ENCODE results near the gene FAM227B.
"Not testable (repeated sequence)": the region's sequence is repeated elsewhere in the genome, so short reads cannot be mapped to it uniquely, and the experiment has no call there.

Gene FAM227B

DNA sequence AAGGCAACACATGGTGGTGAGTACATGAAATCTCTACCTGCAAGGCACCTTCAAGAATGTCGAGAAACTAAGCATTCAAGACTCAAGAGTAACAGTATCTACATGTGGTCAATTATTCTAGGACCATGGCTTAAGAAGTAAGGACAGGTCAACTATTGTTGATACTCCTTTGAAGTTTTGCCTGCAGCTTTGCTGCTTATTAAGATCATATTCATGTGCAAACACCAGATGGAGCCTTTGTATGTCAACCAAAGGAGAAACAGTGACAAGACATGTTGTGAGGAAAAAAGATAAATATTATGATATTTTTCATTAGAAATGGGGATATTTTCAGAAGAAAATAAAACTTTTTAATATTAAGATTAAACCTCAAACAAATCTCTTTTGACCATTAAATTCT, 249.8 kb downstream of the FAM227B start:
- Histone ChIP-seq H3F3A (ENCODE audit: low read depth) (no peaks in the 10 kb centered on the region), H3K9me2 (replicated peaks; ENCODE audit: low read depth, low read length) (no peaks in the 10 kb centered on the region), H3K36me3 (ENCODE audit: insufficient read depth, low read length) (no peaks in the 10 kb centered on the region), H3K9me3 (ENCODE audit: insufficient read depth, low read depth, low read length) (no peaks in the 10 kb centered on the region), H4K20me1 (ENCODE audit: insufficient read depth, low read length, poor library complexity, severe bottlenecking) (no peaks in the 10 kb centered on the region), H2AFZ (ENCODE audit: low read length) (no peak overlapping the region), H3K4me3 (ENCODE audit: low read length, poor library complexity, severe bottlenecking) (no peak overlapping the region), H3K27me3 (ENCODE audit: insufficient read depth, low read length, poor library complexity, severe bottlenecking) (no peaks in the 10 kb centered on the region), H3K4me2 (ENCODE audit: low read depth, low read length, poor library complexity, severe bottlenecking) (no peak overlapping the region), H3K4me1 (ENCODE audit: insufficient read depth, low read length, poor library complexity, severe bottlenecking) (no peaks in the 10 kb centered on the region), H3K9ac (ENCODE audit: low read depth, low read length, poor library complexity, severe bottlenecking) (no peak overlapping the region), H3K79me2 (ENCODE audit: insufficient read depth, low read length) (no peaks in the 10 kb centered on the region)
- TF ChIP-seq CTCF (conservative IDR thresholded peaks at IDR 0.05; ENCODE audit: low read length) (peak; percentile 54), EZH2phosphoT487 (IDR thresholded peaks at IDR 0.05; ENCODE audit: borderline replicate concordance) (no peak)

- Histone ChIP-seq H3K9me2 (replicated peaks; ENCODE audit: low read depth, low read length) (no peaks in the 10 kb centered on the region), H3K9ac (ENCODE audit: low read depth, low read length, poor library complexity, severe bottlenecking) (no peak overlapping the region), H3K79me2 (ENCODE audit: insufficient read depth, low read length) (no peaks in the 10 kb centered on the region), H3F3A (ENCODE audit: low read depth) (no peaks in the 10 kb centered on the region), H4K20me1 (ENCODE audit: insufficient read depth, low read length, poor library complexity, severe bottlenecking) (no peaks in the 10 kb centered on the region), H2AFZ (ENCODE audit: low read length) (no peak overlapping the region), H3K9me3 (ENCODE audit: insufficient read depth, low read depth, low read length) (no peaks in the 10 kb centered on the region), H3K4me1 (ENCODE audit: insufficient read depth, low read length, poor library complexity, severe bottlenecking) (no peaks in the 10 kb centered on the region), H3K4me3 (ENCODE audit: low read length, poor library complexity, severe bottlenecking) (no peak overlapping the region), H3K4me2 (ENCODE audit: low read depth, low read length, poor library complexity, severe bottlenecking) (no peak overlapping the region), H3K27me3 (ENCODE audit: insufficient read depth, low read length, poor library complexity, severe bottlenecking) (no peaks in the 10 kb centered on the region), H3K36me3 (ENCODE audit: insufficient read depth, low read length) (no peaks in the 10 kb centered on the region)
- TF ChIP-seq CTCF (conservative IDR thresholded peaks at IDR 0.05; ENCODE audit: low read length) (no peak), EZH2phosphoT487 (IDR thresholded peaks at IDR 0.05; ENCODE audit: borderline replicate concordance) (no peak)
Observed at GRCh38 chr15:49366496-49366895, 254.1 kb downstream of the FAM227B start.

DNA sequence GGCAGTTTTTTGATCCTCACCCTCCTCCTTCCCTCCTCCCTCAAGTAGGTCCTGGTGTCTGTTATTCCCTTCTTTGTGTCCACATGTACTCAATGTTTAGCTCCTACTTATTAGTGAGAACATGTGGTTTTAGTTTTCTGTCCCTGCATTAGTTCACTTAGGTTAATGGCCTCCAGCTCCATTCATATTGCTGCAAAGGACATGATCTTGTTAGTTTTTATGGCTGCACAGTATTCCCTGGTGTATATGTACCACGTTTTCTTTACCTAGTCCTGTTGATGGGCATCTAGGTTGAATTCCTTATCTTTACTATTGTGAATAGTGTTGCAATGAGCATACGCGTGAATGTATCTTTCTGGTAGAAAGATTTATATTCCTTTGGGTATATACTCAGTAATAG, 259.2 kb downstream of the FAM227B start:
- Histone ChIP-seq H3F3A (ENCODE audit: low read depth) (no peaks in the 10 kb centered on the region), H3K9ac (ENCODE audit: low read depth, low read length, poor library complexity, severe bottlenecking) (no peak overlapping the region), H3K79me2 (ENCODE audit: insufficient read depth, low read length) (no peaks in the 10 kb centered on the region), H3K4me2 (ENCODE audit: low read depth, low read length, poor library complexity, severe bottlenecking) (no peak overlapping the region), H2AFZ (ENCODE audit: low read length) (no peak overlapping the region), H3K27me3 (ENCODE audit: insufficient read depth, low read length, poor library complexity, severe bottlenecking) (no peaks in the 10 kb centered on the region), H3K36me3 (ENCODE audit: insufficient read depth, low read length) (no peaks in the 10 kb centered on the region), H3K4me3 (ENCODE audit: low read length, poor library complexity, severe bottlenecking) (no peak overlapping the region), H3K4me1 (ENCODE audit: insufficient read depth, low read length, poor library complexity, severe bottlenecking) (no peaks in the 10 kb centered on the region), H3K9me3 (ENCODE audit: insufficient read depth, low read depth, low read length) (no peaks in the 10 kb centered on the region), H4K20me1 (ENCODE audit: insufficient read depth, low read length, poor library complexity, severe bottlenecking) (no peaks in the 10 kb centered on the region), H3K9me2 (replicated peaks; ENCODE audit: low read depth, low read length) (no peaks in the 10 kb centered on the region)
- TF ChIP-seq CTCF (conservative IDR thresholded peaks at IDR 0.05; ENCODE audit: low read length) (no peak), EZH2phosphoT487 (IDR thresholded peaks at IDR 0.05; ENCODE audit: borderline replicate concordance) (no peak)

DNA sequence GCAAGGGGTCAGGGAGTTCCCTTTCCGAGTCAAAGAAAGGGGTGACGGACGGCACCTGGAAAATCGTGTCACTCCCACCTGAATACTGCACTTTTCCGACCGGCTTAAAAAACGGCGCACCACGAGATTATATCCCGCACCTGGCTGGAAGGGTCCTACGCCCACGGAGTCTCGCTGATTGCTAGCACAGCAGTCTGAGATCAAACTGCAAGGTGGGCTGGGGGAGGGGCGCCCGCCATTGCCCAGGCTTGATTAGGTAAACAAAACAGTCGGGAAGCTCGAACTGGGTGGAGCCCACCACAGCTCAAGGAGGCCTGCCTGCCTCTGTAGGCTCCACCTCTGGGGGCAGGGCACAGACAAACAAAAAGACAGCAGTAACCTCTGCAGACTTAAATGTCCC, 266.2 kb downstream of the FAM227B start:
- not testable (repeated sequence) for H3K79me2 ChIP-seq (ENCODE audit: insufficient read depth, low read length)

More for the DNA sequence above, 266.2 kb downstream of the FAM227B start:
- H3K9ac ChIP-seq (ENCODE audit: low read depth, low read length, poor library complexity, severe bottlenecking); H3K27me3 ChIP-seq (ENCODE audit: insufficient read depth, low read length, poor library complexity, severe bottlenecking); H4K20me1 ChIP-seq (ENCODE audit: insufficient read depth, low read length, poor library complexity, severe bottlenecking); H3K4me3 ChIP-seq (ENCODE audit: low read length, poor library complexity, severe bottlenecking); H2AFZ ChIP-seq (ENCODE audit: low read length); H3K4me2 ChIP-seq (ENCODE audit: low read depth, low read length, poor library complexity, severe bottlenecking); H3K4me1 ChIP-seq (ENCODE audit: insufficient read depth, low read length, poor library complexity, severe bottlenecking); H3K36me3 ChIP-seq (ENCODE audit: insufficient read depth, low read length); H3F3A ChIP-seq (ENCODE audit: low read depth); H3K9me2 ChIP-seq (replicated peaks; ENCODE audit: low read depth, low read length); H3K9me3 ChIP-seq (ENCODE audit: insufficient read depth, low read depth, low read length): not testable (repeated sequence)

Data from Loucy (cell line).